A673 (cell line): ENCODE measurements around the gene GALNT13.

Source experiments
- EZH2 ChIP-seq: fragments of 200-600 bp; sonication (generic); IDR thresholded peaks from 2 replicates; pipeline ENCODE4 v1.6.1; 2017; ENCODE audit warnings: borderline replicate concordance, low read depth, mild to moderate bottlenecking, mixed read lengths, antibody characterized with exemption, low read length; ENCODE audit not compliant: poor library complexity, severe bottlenecking
- TF ChIP-seq, protein P1 (sequence below): fragments of 300-800, 200-600 bp; sonication (generic); conservative IDR thresholded peaks from 2 replicates; pipeline ENCODE4 v1.5.1; 2017; ENCODE audit warnings: low read depth, mild to moderate bottlenecking, antibody characterized with exemption, low read length, moderate library complexity, mixed read lengths

DNA sequence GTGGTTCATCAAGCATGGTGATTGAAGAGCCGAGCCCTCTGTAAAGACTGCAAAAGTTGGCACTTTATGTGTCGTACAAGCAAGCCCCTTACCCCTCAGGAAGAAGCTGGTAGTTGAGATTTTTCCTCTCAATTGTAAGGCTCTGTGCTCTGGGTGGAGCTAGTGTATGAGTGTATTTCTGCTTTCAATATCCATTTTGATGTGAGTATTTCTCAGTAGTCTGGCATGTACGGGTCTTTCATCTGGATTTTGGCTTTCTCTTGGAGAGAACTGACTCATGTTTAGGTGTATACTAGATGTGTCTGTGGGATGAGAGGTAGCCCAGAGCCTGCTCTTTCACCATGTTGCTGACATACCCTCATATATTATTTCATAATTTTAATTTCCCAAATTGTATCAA, 420.2 kb downstream of the GALNT13 start:
- TF ChIP-seq, protein P1, sequence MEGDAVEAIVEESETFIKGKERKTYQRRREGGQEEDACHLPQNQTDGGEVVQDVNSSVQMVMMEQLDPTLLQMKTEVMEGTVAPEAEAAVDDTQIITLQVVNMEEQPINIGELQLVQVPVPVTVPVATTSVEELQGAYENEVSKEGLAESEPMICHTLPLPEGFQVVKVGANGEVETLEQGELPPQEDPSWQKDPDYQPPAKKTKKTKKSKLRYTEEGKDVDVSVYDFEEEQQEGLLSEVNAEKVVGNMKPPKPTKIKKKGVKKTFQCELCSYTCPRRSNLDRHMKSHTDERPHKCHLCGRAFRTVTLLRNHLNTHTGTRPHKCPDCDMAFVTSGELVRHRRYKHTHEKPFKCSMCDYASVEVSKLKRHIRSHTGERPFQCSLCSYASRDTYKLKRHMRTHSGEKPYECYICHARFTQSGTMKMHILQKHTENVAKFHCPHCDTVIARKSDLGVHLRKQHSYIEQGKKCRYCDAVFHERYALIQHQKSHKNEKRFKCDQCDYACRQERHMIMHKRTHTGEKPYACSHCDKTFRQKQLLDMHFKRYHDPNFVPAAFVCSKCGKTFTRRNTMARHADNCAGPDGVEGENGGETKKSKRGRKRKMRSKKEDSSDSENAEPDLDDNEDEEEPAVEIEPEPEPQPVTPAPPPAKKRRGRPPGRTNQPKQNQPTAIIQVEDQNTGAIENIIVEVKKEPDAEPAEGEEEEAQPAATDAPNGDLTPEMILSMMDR: no peak
- no peak for TF ChIP-seq EZH2
